Aorta (tissue), 5 donors: ENCODE measurements around the gene RGL4. TPM values are rescaled to one million over a fixed set of nuclear protein-coding genes. Genes with fewer than 3 reads are reported as not detected.

Experiments used
- ATAC-seq: fragments of 200-7000 bp; cut with Tn5 transposase; one replicate; pipeline ENCODE4 v1.9.1; 2022; ENCODE audit warnings: moderate library complexity; ENCODE audit not compliant: low FRiP score
- DNase-seq, 2 donors: peaks; one replicate each; pipeline ENCODE4 v3.0.0-alpha.2; 2020
- H3K27ac ChIP-seq, 2 donors: one replicate each; pipeline ENCODE4 v1.5.1; 2013; ENCODE audit warnings: low read length in 2 of 2, mild to moderate bottlenecking in 2 of 2, moderate library complexity in 2 of 2, control low read depth in 1 of 2, inconsistent platforms in 1 of 2, low read depth in 1 of 2
- H3K27me3 ChIP-seq, 2 donors: one replicate each; pipeline ENCODE4 v1.6.1; 2013; ENCODE audit warnings: control low read depth in 1 of 2, low read length in 1 of 2, mild to moderate bottlenecking in 1 of 2, moderate library complexity in 1 of 2; ENCODE audit not compliant: insufficient read depth in 2 of 2, control insufficient read depth in 1 of 2
- H3K36me3 ChIP-seq, 2 donors: one replicate each; pipeline ENCODE4 v1.6.1; 2013; ENCODE audit warnings: control low read depth in 1 of 2, low read length in 1 of 2, mild to moderate bottlenecking in 1 of 2; ENCODE audit not compliant: insufficient read depth in 2 of 2, control insufficient read depth in 1 of 2
- H3K4me1 ChIP-seq, 2 donors: one replicate each; pipeline ENCODE4 v1.6.1; 2013; ENCODE audit warnings: low read length in 2 of 2, control low read depth in 1 of 2, mild to moderate bottlenecking in 1 of 2, moderate library complexity in 1 of 2; ENCODE audit not compliant: insufficient read depth in 2 of 2, control insufficient read depth in 1 of 2
- H3K4me3 ChIP-seq, 2 donors: one replicate each; pipeline ENCODE4 v1.5.1; 2013; ENCODE audit warnings: low read length in 2 of 2, control low read depth in 1 of 2, mild to moderate bottlenecking in 1 of 2
- H3K9me3 ChIP-seq: one replicate; pipeline ENCODE4 v1.6.1; 2013; ENCODE audit warnings: mild to moderate bottlenecking, low read length; ENCODE audit not compliant: control insufficient read depth
- WGBS, 2 donors: extraction: QIAGEN DNeasy Blood & Tissue Kit; methylation state at CpG; one replicate each; pipeline ENCODE4 v1.1.7; 2013; 5-methylcytosine and 5-hydroxymethylcytosine counted together
- intact Hi-C, 2 donors: fragments of 100-400 bp; cut with DNase I; formaldehyde crosslinking; loops; one replicate each; pipeline versions ENCODE4 v1.14.2 to v1.15.0; 2022
- polyA plus RNA-seq, 2 donors: library from polyadenylated mRNA; stranded (reverse); fragments of 200-250 nt; gene quantifications; one replicate each; pipeline ENCODE4 v1.2.3, GENCODE V29; 2013
- total RNA-seq, 2 donors: library from RNA; stranded (reverse); fragmentation: NEBNext Ultra II Directional; extraction: Animal tissue kit (Norgen Biotek cat#: 25700); gene quantifications; one replicate each; pipeline ENCODE4 v1.2.1, GENCODE V29; 2021
- donor health status: healthy with polysubstance abuse.
- donor health status: Bipolar disorder and iron deficiency.
- donor health status: DM: no; HTN: no; CAD: no.
- donor health status: DM: no; HTN: no; CAD: no.
- donor health status: DM: yes; HTN: yes; CAD: no.

The RGL4 gene
- total and polyA plus RNA-seq, 4 donors: 0.59 to 1.4 (median 0.93) TPM

DNA sequence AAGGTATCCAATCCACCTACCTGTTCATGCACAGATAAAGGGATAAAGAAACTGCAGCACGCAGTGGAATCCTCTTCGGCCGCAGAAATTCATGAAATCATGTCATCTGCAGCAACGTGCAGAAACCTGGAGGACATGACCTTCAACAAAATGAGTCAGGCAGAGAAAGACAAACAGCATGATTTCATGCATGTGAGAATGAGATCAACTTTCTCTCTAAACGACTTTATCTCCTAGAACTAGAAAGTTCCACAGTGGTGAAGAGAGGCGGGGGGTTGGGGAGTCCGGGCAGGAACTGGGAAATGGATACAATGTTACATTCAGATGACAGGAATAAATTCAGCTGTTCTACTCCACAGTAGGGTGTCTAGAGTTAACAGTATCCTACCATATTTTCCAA, 9.9 kb downstream of the RGL4 start:
- intact Hi-C loops: no loop called here
- ATAC-seq (no peak), DNase-seq (no peak)
- H3K27ac ChIP-seq: no peak overlapping the region
- no peak overlapping the region for H3K4me3 ChIP-seq
- H3K36me3 ChIP-seq: peaks cover 0 to 6% of the 10 kb centered on the region in 2 donors
- WGBS, 2 donors: 85 to 89% methylated on average over 7 of the region's 7 CpGs
- no peaks in the 10 kb centered on the region for H3K27me3 ChIP-seq
- no peaks in the 10 kb centered on the region for H3K4me1 ChIP-seq
- H3K9me3 ChIP-seq: no peaks in the 10 kb centered on the region

DNA sequence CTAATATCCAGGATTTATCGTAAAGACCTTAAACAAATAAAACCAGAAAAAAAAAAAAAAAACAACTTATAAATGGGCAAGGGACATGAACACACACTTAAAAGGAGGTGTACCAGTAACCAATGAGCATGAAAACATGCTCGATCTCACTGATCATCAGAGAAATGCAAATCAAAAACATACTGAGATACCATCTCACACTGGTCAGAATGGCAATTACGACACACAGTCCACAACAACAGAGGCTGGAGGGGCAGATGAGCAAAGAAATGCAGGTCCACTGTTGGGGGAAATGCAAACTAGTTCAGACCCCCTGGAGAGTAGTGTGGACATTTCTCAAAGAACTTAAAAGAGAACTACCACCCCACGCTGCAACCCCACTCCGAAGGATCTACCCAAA, 13.2 kb downstream of the RGL4 start:
- intact Hi-C loops: no loop called here
- 88 to 89% methylated on average over 5 of the region's 5 CpGs for WGBS, 2 donors

GRCh38 chr22:23704829-23705228, 14.0 kb downstream of the RGL4 start:
- intact Hi-C loops: no loop called here
- Histone ChIP-seq H3K4me1 (no peaks in the 10 kb centered on the region), H3K4me3 (no peak overlapping the region), H3K9me3 (no peaks in the 10 kb centered on the region), H3K27ac (no peak overlapping the region), H3K27me3 (no peaks in the 10 kb centered on the region), H3K36me3 (peaks cover 4 to 13% of the 10 kb centered on the region in 2 donors)
- WGBS, 2 donors: 95% methylated on average over 3 of the region's 3 CpGs
- DNase-seq (no peak), ATAC-seq (no peak)

More for the DNA sequence above, 13.2 kb downstream of the RGL4 start:
- H3K9me3 ChIP-seq: no peaks in the 10 kb centered on the region
- no peaks in the 10 kb centered on the region for H3K27me3 ChIP-seq
- no peak overlapping the region for H3K4me3 ChIP-seq
- H3K36me3 ChIP-seq: peaks cover 4 to 13% of the 10 kb centered on the region in 2 donors
- DNase-seq: no peak
- H3K27ac ChIP-seq: no peak overlapping the region
- ATAC-seq: no peak
- no peaks in the 10 kb centered on the region for H3K4me1 ChIP-seq

- 92 to 95% methylated on average over 3 of the region's 3 CpGs for WGBS, 2 donors
- H3K4me3 ChIP-seq: no peak overlapping the region
- no peak overlapping the region for H3K27ac ChIP-seq
- peaks cover 4 to 13% of the 10 kb centered on the region in 2 donors for H3K36me3 ChIP-seq
- H3K9me3 ChIP-seq: no peaks in the 10 kb centered on the region
- no peak for ATAC-seq
- no peak for DNase-seq
- intact Hi-C loops: no loop called here
- no peaks in the 10 kb centered on the region for H3K4me1 ChIP-seq
- H3K27me3 ChIP-seq: no peaks in the 10 kb centered on the region
These were observed 14.5 kb downstream of the RGL4 start for GRCh38 chr22:23705358-23705757.

- H3K4me3 ChIP-seq: no peak overlapping the region
- WGBS, 2 donors: 92 to 98% methylated on average over 1 of the region's 1 CpG
- H3K27me3 ChIP-seq: no peaks in the 10 kb centered on the region
- no peak for DNase-seq
- H3K36me3 ChIP-seq: peaks cover 8 to 13% of the 10 kb centered on the region in 2 donors
- H3K9me3 ChIP-seq: no peaks in the 10 kb centered on the region
- no peak for ATAC-seq
- H3K27ac ChIP-seq: no peak overlapping the region
- intact Hi-C loops: no loop called here
- H3K4me1 ChIP-seq: no peaks in the 10 kb centered on the region
These were observed 17.5 kb downstream of the RGL4 start for GRCh38 chr22:23708270-23708669.

GRCh38 chr22:23709107-23709506, 18.3 kb downstream of the RGL4 start:
- no peak for ATAC-seq
- intact Hi-C loops: no loop called here
- no peaks in the 10 kb centered on the region for H3K9me3 ChIP-seq
- WGBS, 2 donors: 81 to 88% methylated on average over 2 of the region's 2 CpGs
- H3K4me3 ChIP-seq: no peak overlapping the region
- no peaks in the 10 kb centered on the region for H3K27me3 ChIP-seq
- no peak for DNase-seq
- no peaks in the 10 kb centered on the region for H3K4me1 ChIP-seq
- H3K36me3 ChIP-seq: peaks cover 8 to 11% of the 10 kb centered on the region in 2 donors
- H3K27ac ChIP-seq: no peak overlapping the region

GRCh38 chr22:23712256-23712655, 21.4 kb downstream of the RGL4 start:
- Histone ChIP-seq H3K4me3 (no peak overlapping the region), H3K36me3 (peaks cover 0 to 7% of the 10 kb centered on the region in 2 donors), H3K4me1 (no peaks in the 10 kb centered on the region), H3K9me3 (no peaks in the 10 kb centered on the region), H3K27ac (no peak overlapping the region), H3K27me3 (no peaks in the 10 kb centered on the region)
- ATAC-seq (no peak), DNase-seq (no peak)
- intact Hi-C loops: no loop called here
- WGBS, 2 donors: 93% methylated on average over 12 of the region's 12 CpGs

GRCh38 chr22:23713696-23714595, 23.1 kb downstream of the RGL4 start:
- Histone ChIP-seq H3K27me3 (no peaks in the 10 kb centered on the region), H3K27ac (no peak overlapping the region), H3K4me1 (no peaks in the 10 kb centered on the region), H3K36me3 (peaks cover 0 to 4% of the 10 kb centered on the region in 2 donors), H3K9me3 (no peaks in the 10 kb centered on the region), H3K4me3 (no peak overlapping the region)
- ATAC-seq: no peak
- WGBS, 2 donors: 91 to 94% methylated on average over 28 of the region's 28 CpGs
- intact Hi-C loops: no loop called here
- DNase-seq: no peak
